Neutrophil (primary cell): ENCODE measurements around the gene TAF1.
"Not testable (repeated sequence)": the region's sequence is repeated elsewhere in the genome, so short reads cannot be mapped to it uniquely, and the experiment has no call there.

Experiments
- H3K27ac ChIP-seq: fragments of 200-600 bp; sonication (generic); 2 replicates; pipeline ENCODE4 v1.5.1; 2016; ENCODE audit warnings: mild to moderate bottlenecking, moderate library complexity
- H3K27me3 ChIP-seq: fragments of 200-600 bp; sonication (generic); 2 replicates; pipeline ENCODE4 v1.6.0; 2016; ENCODE audit warnings: mild to moderate bottlenecking
- H3K36me3 ChIP-seq: fragments of 200-600 bp; sonication (generic); 2 replicates; pipeline ENCODE4 v1.5.1; 2017
- H3K4me1 ChIP-seq, 2 experiments: fragments of 200-600 bp in 1 of 2; sonication (generic) in 1 of 2; 1 replicate in 1 of 2; 2 replicates in 1 of 2; pipeline versions ENCODE4 v1.5.1 to v1.6.1; 2013 to 2016; ENCODE audit warnings: low read depth in 1 of 2, low read length in 1 of 2, mild to moderate bottlenecking in 1 of 2, moderate library complexity in 1 of 2; ENCODE audit not compliant: control insufficient read depth in 1 of 2, insufficient read depth in 1 of 2
- H3K4me3 ChIP-seq, 2 experiments: fragments of 200-600 bp in 1 of 2; sonication (generic) in 1 of 2; 1 replicate in 1 of 2; 2 replicates in 1 of 2; pipeline ENCODE4 v1.5.1; 2013 to 2016; ENCODE audit warnings: low read depth in 1 of 2, low read length in 1 of 2, mild to moderate bottlenecking in 1 of 2, moderate library complexity in 1 of 2
- H3K9me3 ChIP-seq: fragments of 200-600 bp; sonication (generic); 2 replicates; pipeline ENCODE4 v1.5.1; 2016
- TF ChIP-seq, protein P1 (sequence below): fragments of 200-600 bp; sonication (generic); IDR thresholded peaks from 2 replicates; pipeline ENCODE4 v1.5.1; 2016; ENCODE audit warnings: antibody characterized with exemption

The TAF1 gene

DNA sequence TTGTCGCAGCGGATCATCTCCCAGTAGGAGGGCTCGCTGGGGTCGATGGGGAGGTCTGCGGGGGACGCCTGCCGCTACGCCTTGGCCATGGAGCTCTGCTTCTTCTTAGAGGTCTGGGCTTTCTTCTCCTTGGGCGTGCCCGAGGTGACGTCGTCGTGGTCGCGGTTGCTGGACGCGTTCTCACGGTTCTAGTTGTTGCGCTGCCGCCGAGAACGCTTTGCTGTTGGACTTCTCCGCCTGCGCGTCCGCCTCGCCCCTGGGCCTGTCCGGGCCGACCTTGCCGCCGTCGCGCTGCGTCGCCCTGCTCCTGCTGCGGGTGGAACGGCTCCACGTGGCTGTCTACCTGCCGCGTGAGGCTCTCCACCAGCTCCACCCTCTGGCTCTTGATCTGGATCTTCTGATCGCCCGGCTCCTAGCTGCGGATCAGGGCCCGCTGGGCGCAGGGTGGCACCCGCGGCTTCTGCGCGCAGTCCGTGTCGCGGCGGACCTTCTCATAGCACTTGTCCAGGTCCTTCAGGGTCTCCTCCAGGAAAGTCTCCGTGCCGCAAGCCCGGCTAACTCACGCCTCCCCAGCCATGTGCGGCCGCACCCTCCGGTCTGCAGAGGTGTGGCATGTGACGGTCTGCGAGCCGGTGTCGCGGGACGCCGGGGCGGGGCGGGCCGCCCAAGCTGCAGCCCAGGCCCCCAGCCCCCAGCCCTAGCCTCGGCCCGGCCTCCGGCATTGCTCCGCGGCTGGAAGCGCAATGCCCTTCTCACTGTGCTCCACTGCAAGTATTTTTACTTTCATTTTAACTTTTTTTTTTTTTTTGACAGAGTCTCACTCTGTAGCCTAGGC is 126.3 kb downstream of the TAF1 start:
- H3K36me3 ChIP-seq, result no peaks in the 10 kb centered on the region
- H3K4me1 ChIP-seq, result peaks cover 0 to 7% of the 10 kb centered on the region in 2 experiments
- TF ChIP-seq, protein P1, sequence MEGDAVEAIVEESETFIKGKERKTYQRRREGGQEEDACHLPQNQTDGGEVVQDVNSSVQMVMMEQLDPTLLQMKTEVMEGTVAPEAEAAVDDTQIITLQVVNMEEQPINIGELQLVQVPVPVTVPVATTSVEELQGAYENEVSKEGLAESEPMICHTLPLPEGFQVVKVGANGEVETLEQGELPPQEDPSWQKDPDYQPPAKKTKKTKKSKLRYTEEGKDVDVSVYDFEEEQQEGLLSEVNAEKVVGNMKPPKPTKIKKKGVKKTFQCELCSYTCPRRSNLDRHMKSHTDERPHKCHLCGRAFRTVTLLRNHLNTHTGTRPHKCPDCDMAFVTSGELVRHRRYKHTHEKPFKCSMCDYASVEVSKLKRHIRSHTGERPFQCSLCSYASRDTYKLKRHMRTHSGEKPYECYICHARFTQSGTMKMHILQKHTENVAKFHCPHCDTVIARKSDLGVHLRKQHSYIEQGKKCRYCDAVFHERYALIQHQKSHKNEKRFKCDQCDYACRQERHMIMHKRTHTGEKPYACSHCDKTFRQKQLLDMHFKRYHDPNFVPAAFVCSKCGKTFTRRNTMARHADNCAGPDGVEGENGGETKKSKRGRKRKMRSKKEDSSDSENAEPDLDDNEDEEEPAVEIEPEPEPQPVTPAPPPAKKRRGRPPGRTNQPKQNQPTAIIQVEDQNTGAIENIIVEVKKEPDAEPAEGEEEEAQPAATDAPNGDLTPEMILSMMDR, result no peak
- peak overlapping the region; percentile 64 to 70 for H3K4me3 ChIP-seq
- no peaks in the 10 kb centered on the region for H3K27me3 ChIP-seq
- peak overlapping the region; percentile 56 for H3K27ac ChIP-seq
- no peaks in the 10 kb centered on the region for H3K9me3 ChIP-seq

DNA sequence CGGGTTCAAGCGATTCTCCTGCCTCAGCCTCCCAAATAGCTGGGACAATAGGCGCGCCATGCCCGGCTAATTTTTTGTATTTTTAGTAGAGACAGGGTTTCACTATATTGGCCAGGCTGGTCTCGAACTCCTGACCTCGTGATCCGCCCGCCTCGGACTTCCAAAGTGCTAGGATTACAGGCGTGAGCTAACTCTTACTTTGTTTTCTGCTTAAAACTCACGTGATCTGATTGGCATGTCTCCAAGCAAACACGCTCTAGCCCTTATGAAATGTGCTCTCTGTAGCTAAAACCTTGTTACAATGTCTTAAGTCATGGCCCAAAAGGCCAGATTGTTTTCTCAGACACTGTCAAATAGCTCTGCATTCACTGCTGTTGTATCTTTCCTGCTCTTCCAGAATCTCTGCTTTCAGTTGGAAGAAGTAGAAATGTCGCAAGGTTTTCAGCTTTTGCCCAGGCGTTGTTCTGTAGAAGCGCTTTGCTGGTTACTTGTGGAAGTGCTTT is 127.0 kb downstream of the TAF1 start:
- no peaks in the 10 kb centered on the region for H3K36me3 ChIP-seq

DNA sequence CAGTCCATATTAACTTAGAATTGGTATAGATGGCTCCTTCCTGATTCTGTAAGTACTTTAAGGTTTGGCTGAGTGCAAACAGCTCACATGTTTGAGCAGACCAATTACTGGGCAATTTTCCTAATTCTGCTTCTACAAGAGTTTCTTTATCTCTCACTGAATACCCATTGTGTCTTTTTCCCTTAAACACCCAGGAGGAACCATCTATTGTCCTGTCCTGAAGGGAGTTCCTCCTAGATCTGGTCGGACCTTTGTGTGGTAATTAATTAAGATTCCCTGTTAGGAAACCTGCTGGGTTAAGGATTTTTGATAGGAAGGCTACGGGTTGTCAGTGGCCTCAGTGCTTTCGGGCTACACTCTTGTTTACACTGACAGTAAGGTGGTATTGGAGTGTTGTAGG is 129.8 kb downstream of the TAF1 start:
- not testable (repeated sequence) for H3K27ac ChIP-seq, H3K9me3 ChIP-seq, H3K36me3 ChIP-seq, H3K27me3 ChIP-seq, H3K4me3 ChIP-seq, H3K4me1 ChIP-seq

More for the DNA sequence above, 127.0 kb downstream of the TAF1 start:
- peaks cover 0 to 7% of the 10 kb centered on the region in 2 experiments for H3K4me1 ChIP-seq
- H3K27ac ChIP-seq, result no peak overlapping the region
- no peaks in the 10 kb centered on the region for H3K27me3 ChIP-seq
- TF ChIP-seq, protein P1, result no peak
- H3K9me3 ChIP-seq, result no peaks in the 10 kb centered on the region
- peak overlapping the region; percentile 64 to 70 for H3K4me3 ChIP-seq

DNA sequence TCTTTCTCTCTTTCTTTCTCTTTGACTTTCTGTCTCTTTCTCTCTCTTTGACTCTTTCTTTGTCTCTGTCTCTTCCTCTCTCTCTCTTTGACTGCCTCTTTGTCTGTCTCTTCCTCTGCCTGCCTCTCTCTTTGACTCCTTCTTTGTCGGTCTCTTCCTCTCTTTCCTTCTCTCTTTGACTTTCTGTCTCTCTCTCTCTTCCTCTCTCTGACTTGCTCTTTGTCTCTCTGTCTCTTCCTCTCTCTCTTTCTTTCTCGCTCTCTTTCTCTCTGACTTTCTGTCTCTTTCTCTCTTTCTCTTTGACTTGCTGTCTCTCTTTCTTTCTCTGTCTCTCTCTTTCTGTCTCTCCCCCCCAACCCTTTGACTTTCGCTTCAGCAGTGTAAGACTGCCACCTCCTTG is 130.3 kb downstream of the TAF1 start:
- Histone ChIP-seq H3K36me3 (no peaks in the 10 kb centered on the region), H3K27ac (no peak overlapping the region), H3K4me1 (peaks cover 0 to 7% of the 10 kb centered on the region in 2 experiments), H3K27me3 (no peaks in the 10 kb centered on the region), H3K4me3 (no peak overlapping the region), H3K9me3 (no peaks in the 10 kb centered on the region)
- TF ChIP-seq, protein P1, result no peak

DNA sequence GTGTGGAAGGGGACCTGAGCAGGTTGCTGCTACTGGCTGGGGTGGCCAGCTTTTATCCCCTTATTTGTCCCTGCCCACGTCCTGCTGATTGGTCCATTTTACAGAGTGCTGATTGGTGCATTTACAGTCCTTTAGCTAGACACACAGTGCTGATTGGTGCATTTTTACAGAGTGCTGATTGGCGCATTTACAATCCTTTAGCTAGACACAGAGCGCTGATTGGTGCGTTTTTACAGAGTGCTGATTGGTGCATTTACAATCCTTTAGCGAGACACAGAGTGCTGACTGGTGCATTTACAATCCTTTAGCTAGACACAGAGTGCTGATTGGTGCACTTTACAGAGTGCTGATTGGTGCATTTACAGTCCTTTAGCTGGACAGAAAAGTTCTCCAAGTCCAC is 135.9 kb downstream of the TAF1 start:
- H3K27ac ChIP-seq, H3K4me3 ChIP-seq, H3K9me3 ChIP-seq, H3K4me1 ChIP-seq, H3K36me3 ChIP-seq, H3K27me3 ChIP-seq: not testable (repeated sequence)

DNA sequence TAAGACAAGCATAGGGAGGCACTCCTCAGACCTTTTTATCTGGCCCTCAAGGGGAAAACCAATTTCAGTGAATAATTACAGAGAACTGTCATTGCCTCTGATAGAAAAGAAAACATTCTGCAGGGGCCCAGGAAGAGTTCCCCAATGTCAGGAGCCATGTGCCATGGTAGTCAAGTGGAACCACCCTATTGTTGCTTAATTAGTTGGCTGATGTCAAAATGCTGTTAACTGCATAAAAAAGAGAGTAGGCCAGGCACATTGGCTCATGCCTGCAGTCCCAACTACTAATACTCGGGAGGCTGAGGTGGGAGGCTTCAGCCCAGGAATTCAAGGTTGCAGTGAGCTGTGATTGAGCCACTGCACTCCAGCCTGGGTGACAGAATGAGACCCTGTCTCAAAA is 138.2 kb downstream of the TAF1 start:
- H3K27ac ChIP-seq, result no peak overlapping the region
- H3K27me3 ChIP-seq, result no peaks in the 10 kb centered on the region
- no peak overlapping the region for H3K4me3 ChIP-seq
- H3K36me3 ChIP-seq, result no peaks in the 10 kb centered on the region
- no peaks in the 10 kb centered on the region for H3K9me3 ChIP-seq
- H3K4me1 ChIP-seq, result no peaks in the 10 kb centered on the region
- TF ChIP-seq, protein P1, result no peak
